OCI-LY7 (cell line): Measurements from ENCODE around the gene PADI4. TPM values are rescaled to one million over a fixed set of nuclear protein-coding genes. Genes with fewer than 3 reads are reported as not detected.

Experiments used
- BruUV-seq: library from RNA; stranded (reverse); fragments of 400-500 nt; replicated peaks from 2 replicates; lab custom pipeline; 2021; lab: Mats Ljungman, UMichigan
- CTCF ChIA-PET: fragments of 300-600 bp; sonication (Branson Sonifier 250); formaldehyde crosslinking; loops from one replicate; lab custom pipeline; 2022; ENCODE audit warnings: antibody characterized with exemption; ENCODE audit not compliant: unreplicated experiment; lab: Charles Lee
- POLR2A ChIA-PET: fragments of 300-600 bp; sonication (Branson Sonifier 250); formaldehyde crosslinking; loops from one replicate; lab custom pipeline; 2022; ENCODE audit warnings: antibody characterized with exemption; lab: Charles Lee
- DNase-seq: peaks from one replicate; pipeline ENCODE4 v3.0.0-alpha.2; 2015; ENCODE audit warnings: low spot score
- H2AFZ ChIP-seq: fragments of 200-600 bp; sonication (generic), shearing (Covaris generic); 2 replicates; pipeline ENCODE4 v1.6.1; 2014; ENCODE audit warnings: mild to moderate bottlenecking, antibody characterized with exemption, low read length, moderate library complexity
- H3K27ac ChIP-seq: fragments of 200-600 bp; sonication (generic); 2 replicates; pipeline ENCODE4 v1.5.1; 2014; ENCODE audit warnings: mixed run types, low read depth, mild to moderate bottlenecking, moderate library complexity, low read length, inconsistent platforms; ENCODE audit not compliant: poor library complexity, severe bottlenecking
- H3K36me3 ChIP-seq: fragments of 200-600 bp; sonication (generic); 2 replicates; pipeline ENCODE4 v1.6.1; 2014; ENCODE audit warnings: mild to moderate bottlenecking, antibody characterized with exemption, low read length, moderate library complexity, mixed read lengths; ENCODE audit not compliant: insufficient read depth
- H3K4me1 ChIP-seq: fragments of 200-600 bp; sonication (generic); 2 replicates; pipeline ENCODE4 v1.5.1; 2014; ENCODE audit warnings: mild to moderate bottlenecking, low read length; ENCODE audit not compliant: insufficient read depth, poor library complexity, severe bottlenecking
- H3K4me2 ChIP-seq: fragments of 200-600 bp; sonication (generic); 2 replicates; pipeline ENCODE4 v1.6.1; 2014; ENCODE audit warnings: mild to moderate bottlenecking, low read length
- H3K4me3 ChIP-seq: fragments of 200-600 bp; sonication (generic); 2 replicates; pipeline ENCODE4 v1.5.1; 2014; ENCODE audit warnings: mild to moderate bottlenecking, low read depth, low read length; ENCODE audit not compliant: poor library complexity, severe bottlenecking
- H3K79me2 ChIP-seq: fragments of 200-600 bp; sonication (generic); 2 replicates; pipeline ENCODE4 v1.6.1; 2016; ENCODE audit warnings: low read depth, mild to moderate bottlenecking, low read length, moderate library complexity, mixed read lengths; ENCODE audit not compliant: insufficient read depth
- H3K9me2 ChIP-seq: fragments of 200-600 bp; sonication (generic); 2 replicates; pipeline ENCODE4 v1.6.1; 2016; ENCODE audit warnings: mild to moderate bottlenecking, low read length, mixed read lengths; ENCODE audit not compliant: insufficient read depth
- H3K9me3 ChIP-seq: fragments of 200-600 bp; sonication (generic); 2 replicates; pipeline ENCODE4 v1.6.1; 2014; ENCODE audit warnings: mild to moderate bottlenecking, mixed run types, low read length, mixed read lengths
- H4K20me1 ChIP-seq: fragments of 200-600 bp; sonication (generic); 2 replicates; pipeline ENCODE4 v1.6.1; 2014; ENCODE audit warnings: mild to moderate bottlenecking, antibody characterized with exemption, low read length, moderate library complexity, mixed read lengths; ENCODE audit not compliant: insufficient read depth
- EZH2phosphoT487 ChIP-seq: fragments of 200-600 bp; sonication (generic); IDR thresholded peaks from 2 replicates; pipeline ENCODE4 v1.6.1; 2018; ENCODE audit warnings: low read depth, borderline replicate concordance, mild to moderate bottlenecking, mixed run types, antibody characterized with exemption, low read length, moderate library complexity, mixed read lengths
- intact Hi-C: fragments of 100-400 bp; cut with micrococcal nuclease; formaldehyde crosslinking; loops from one replicate; pipeline ENCODE4 v1.10.0; 2022; ENCODE audit not compliant: unreplicated experiment
- total RNA-seq, 2 experiments: library from RNA; depleted of rRNA in 1 of 2; stranded (reverse); fragments of >200 nt in 1 of 2; shearing (Covaris generic) in 1 of 2; gene quantifications; 2 replicates each; pipeline ENCODE4 v1.2.3, GENCODE V29; 2014 to 2022
- TF ChIP-seq, protein P1 (sequence below): fragments of 200-600 bp; sonication (generic); conservative IDR thresholded peaks from 2 replicates; pipeline ENCODE4 v1.5.1; 2014; ENCODE audit warnings: mild to moderate bottlenecking, antibody characterized with exemption, low read length, moderate library complexity, mixed read lengths

The PADI4 gene
- total RNA-seq, 2 experiments from 2014 or later = 0.19 TPM; not detected in 1

GRCh38 chr1:17347769-17348592 lies 40.0 kb downstream of the PADI4 start:
- Histone ChIP-seq H3K9me2 (no peaks in the 10 kb centered on the region), H3K36me3 (no peaks in the 10 kb centered on the region), H3K79me2 (no peaks in the 10 kb centered on the region), H2AFZ (no peak overlapping the region), H3K4me2 (no peak overlapping the region), H3K4me3 (no peak overlapping the region), H3K9me3 (no peaks in the 10 kb centered on the region), H3K4me1 (no peaks in the 10 kb centered on the region), H4K20me1 (no peaks in the 10 kb centered on the region), H3K27ac (no peak overlapping the region)
- TF ChIP-seq EZH2phosphoT487 = no peak
- TF ChIP-seq, protein P1, sequence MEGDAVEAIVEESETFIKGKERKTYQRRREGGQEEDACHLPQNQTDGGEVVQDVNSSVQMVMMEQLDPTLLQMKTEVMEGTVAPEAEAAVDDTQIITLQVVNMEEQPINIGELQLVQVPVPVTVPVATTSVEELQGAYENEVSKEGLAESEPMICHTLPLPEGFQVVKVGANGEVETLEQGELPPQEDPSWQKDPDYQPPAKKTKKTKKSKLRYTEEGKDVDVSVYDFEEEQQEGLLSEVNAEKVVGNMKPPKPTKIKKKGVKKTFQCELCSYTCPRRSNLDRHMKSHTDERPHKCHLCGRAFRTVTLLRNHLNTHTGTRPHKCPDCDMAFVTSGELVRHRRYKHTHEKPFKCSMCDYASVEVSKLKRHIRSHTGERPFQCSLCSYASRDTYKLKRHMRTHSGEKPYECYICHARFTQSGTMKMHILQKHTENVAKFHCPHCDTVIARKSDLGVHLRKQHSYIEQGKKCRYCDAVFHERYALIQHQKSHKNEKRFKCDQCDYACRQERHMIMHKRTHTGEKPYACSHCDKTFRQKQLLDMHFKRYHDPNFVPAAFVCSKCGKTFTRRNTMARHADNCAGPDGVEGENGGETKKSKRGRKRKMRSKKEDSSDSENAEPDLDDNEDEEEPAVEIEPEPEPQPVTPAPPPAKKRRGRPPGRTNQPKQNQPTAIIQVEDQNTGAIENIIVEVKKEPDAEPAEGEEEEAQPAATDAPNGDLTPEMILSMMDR = no peak
- intact Hi-C loops = no loop called here
- BruUV-seq = no TSS peak
- ChIA-PET POLR2A (no interaction called here), CTCF (no interaction called here)
- DNase-seq = no peak

DNA sequence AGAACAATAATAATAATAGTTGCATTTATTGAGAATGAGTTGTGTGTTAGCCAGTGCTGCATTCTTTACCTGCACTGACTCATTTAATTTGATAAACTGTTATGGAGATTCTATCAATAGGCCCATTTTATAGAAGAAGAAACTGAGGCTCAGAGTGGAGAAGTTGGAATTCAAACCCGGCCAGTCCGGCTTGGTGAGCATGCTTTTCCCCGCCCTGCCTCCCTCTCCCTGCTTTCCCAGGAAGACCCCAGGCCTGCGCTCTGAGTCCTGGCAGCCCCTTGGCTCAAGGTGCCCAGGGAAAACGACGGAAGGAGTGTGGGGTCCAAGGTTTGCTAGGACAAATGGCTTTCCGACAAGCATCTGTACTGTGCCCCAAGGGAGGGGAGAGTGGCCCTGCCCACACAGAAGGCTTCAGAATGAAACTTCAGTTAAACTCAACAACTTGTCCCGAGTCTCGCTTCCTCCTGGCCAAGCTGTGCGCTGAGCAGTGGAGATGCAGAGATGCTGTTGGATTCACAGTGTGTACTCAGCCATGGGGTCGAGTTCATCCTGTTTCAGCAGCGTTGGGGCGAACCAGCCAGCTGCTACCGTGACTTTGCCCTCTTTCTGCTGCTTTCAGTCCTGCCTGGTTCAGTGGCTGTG lies 40.7 kb downstream of the PADI4 start:
- peak; percentile 9 for DNase-seq
- TF ChIP-seq, protein P1 = no peak
- no peak for TF ChIP-seq EZH2phosphoT487
- no peaks in the 10 kb centered on the region for H4K20me1 ChIP-seq
- H3K36me3 ChIP-seq = no peaks in the 10 kb centered on the region
- CTCF ChIA-PET = no interaction called here
- no TSS peak for BruUV-seq
- no peak overlapping the region for H2AFZ ChIP-seq
- no peaks in the 10 kb centered on the region for H3K9me2 ChIP-seq
- no peak overlapping the region for H3K4me3 ChIP-seq
- POLR2A ChIA-PET = no interaction called here
- no peaks in the 10 kb centered on the region for H3K9me3 ChIP-seq
- H3K27ac ChIP-seq = no peak overlapping the region
- no peaks in the 10 kb centered on the region for H3K4me1 ChIP-seq
- H3K79me2 ChIP-seq = no peaks in the 10 kb centered on the region
- intact Hi-C loops = no loop called here
- H3K4me2 ChIP-seq = no peak overlapping the region

- ChIA-PET CTCF (no interaction called here), POLR2A (no interaction called here)
- no peak for TF ChIP-seq EZH2phosphoT487
- TF ChIP-seq, protein P1 = no peak
- Histone ChIP-seq H3K4me2 (no peak overlapping the region), H3K9me2 (no peaks in the 10 kb centered on the region), H3K36me3 (no peaks in the 10 kb centered on the region), H4K20me1 (no peaks in the 10 kb centered on the region), H3K27ac (no peak overlapping the region), H2AFZ (no peak overlapping the region), H3K4me1 (no peaks in the 10 kb centered on the region), H3K9me3 (no peaks in the 10 kb centered on the region), H3K79me2 (no peaks in the 10 kb centered on the region), H3K4me3 (no peak overlapping the region)
- DNase-seq = no peak
- intact Hi-C loops = no loop called here
- BruUV-seq = no TSS peak
Observed at GRCh38 chr1:17350083-17350482, 42.1 kb downstream of the PADI4 start.
